Stimulated activated CD8-positive, alpha-beta memory T cell treated with anti-CD3 and anti-CD28 coated beads, Interleukin-12 subunit alpha, Interleukin-12 subunit beta, amount 100 ng/mL, for 1 hour (primary cell): ENCODE results near the gene DISP2.

Experiments
- DNase-seq: peaks from one replicate; pipeline ENCODE4 v3.0.0-alpha.2; 2020; ENCODE audit warnings: low read depth

Gene DISP2

GRCh38 chr15:40424483-40425115 lies 66.6 kb downstream of the DISP2 start:
- no peak for DNase-seq

GRCh38 chr15:40425681-40426080 lies 67.7 kb downstream of the DISP2 start:
- DNase-seq, result no peak

- DNase-seq, result no peak
Observed at GRCh38 chr15:40427188-40427587, 69.2 kb downstream of the DISP2 start.

GRCh38 chr15:40428185-40428584 lies 70.2 kb downstream of the DISP2 start:
- no peak for DNase-seq
